GM10266 (cell line): ENCODE data around the gene NXPH3.

Experiments used
- DNase-seq: peaks from one replicate; pipeline ENCODE4 v3.0.0; 2012; ENCODE audit errors: extremely low spot score
- CTCF ChIP-seq: IDR thresholded peaks from 2 replicates; pipeline ENCODE4 v1.5.1; 2012; ENCODE audit warnings: mild to moderate bottlenecking, low read depth; ENCODE audit not compliant: control insufficient read depth, insufficient read depth; ENCODE audit errors: missing control alignments

The NXPH3 gene

GRCh38 chr17:49577650-49577934 lies 1.9 kb downstream of the NXPH3 start:
- TF ChIP-seq CTCF, result no peak

DNA sequence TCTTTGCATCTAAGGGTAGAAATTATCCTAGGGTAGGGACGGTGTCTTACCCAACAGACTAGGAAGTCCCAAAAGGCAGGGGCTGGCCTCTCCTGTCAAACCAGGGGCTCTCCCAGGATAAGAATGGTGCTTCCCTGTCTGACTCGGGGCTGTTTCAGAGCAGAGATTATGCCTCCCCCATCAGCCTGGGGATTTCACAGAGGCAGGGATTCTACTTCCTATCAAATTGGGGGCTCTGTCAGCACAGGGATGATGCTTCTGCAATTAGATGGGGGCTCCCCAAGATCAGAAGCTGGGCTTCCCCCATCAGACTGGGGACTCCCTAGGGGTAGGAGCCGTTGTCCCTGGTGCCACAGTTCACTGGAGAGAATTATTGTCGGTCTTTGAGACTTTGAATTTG lies 2.3 kb downstream of the NXPH3 start:
- TF ChIP-seq CTCF, result no peak
- peak; percentile 83 for DNase-seq

More at GRCh38 chr17:49577650-49577934, 1.9 kb downstream of the NXPH3 start:
- DNase-seq, result no peak

DNA sequence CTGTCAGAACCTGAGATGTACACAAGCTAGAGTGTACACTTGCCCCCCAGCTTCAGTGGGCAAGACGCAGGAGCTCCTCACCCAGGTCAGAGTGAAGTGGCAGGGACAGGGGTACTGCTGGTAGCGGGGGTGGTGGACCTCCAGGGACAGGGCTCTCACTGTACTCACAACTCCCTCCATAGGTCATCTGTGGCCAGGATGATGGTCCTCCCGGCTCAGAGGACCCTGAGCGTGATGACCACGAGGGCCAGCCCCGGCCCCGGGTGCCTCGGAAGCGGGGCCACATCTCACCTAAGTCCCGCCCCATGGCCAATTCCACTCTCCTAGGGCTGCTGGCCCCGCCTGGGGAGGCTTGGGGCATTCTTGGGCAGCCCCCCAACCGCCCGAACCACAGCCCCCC lies 2.7 kb downstream of the NXPH3 start:
- DNase-seq, result no peak
- no peak for TF ChIP-seq CTCF

DNA sequence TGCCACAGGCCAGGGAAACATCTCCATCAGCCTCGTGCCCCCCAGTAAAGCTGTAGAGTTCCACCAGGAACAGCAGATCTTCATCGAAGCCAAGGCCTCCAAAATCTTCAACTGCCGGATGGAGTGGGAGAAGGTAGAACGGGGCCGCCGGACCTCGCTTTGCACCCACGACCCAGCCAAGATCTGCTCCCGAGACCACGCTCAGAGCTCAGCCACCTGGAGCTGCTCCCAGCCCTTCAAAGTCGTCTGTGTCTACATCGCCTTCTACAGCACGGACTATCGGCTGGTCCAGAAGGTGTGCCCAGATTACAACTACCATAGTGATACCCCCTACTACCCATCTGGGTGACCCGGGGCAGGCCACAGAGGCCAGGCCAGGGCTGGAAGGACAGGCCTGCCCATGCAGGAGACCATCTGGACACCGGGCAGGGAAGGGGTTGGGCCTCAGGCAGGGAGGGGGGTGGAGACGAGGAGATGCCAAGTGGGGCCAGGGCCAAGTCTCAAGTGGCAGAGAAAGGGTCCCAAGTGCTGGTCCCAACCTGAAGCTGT lies 3.4 kb downstream of the NXPH3 start:
- no peak for DNase-seq
- no peak for TF ChIP-seq CTCF

DNA sequence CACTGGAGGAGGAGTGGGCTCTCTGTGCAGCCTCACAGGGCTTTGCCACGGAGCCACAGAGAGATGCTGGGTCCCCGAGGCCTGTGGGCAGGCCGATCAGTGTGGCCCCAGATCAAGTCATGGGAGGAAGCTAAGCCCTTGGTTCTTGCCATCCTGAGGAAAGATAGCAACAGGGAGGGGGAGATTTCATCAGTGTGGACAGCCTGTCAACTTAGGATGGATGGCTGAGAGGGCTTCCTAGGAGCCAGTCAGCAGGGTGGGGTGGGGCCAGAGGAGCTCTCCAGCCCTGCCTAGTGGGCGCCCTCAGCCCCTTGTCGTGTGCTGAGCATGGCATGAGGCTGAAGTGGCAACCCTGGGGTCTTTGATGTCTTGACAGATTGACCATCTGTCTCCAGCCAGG lies 3.9 kb downstream of the NXPH3 start:
- TF ChIP-seq CTCF, result no peak
- no peak for DNase-seq

DNA sequence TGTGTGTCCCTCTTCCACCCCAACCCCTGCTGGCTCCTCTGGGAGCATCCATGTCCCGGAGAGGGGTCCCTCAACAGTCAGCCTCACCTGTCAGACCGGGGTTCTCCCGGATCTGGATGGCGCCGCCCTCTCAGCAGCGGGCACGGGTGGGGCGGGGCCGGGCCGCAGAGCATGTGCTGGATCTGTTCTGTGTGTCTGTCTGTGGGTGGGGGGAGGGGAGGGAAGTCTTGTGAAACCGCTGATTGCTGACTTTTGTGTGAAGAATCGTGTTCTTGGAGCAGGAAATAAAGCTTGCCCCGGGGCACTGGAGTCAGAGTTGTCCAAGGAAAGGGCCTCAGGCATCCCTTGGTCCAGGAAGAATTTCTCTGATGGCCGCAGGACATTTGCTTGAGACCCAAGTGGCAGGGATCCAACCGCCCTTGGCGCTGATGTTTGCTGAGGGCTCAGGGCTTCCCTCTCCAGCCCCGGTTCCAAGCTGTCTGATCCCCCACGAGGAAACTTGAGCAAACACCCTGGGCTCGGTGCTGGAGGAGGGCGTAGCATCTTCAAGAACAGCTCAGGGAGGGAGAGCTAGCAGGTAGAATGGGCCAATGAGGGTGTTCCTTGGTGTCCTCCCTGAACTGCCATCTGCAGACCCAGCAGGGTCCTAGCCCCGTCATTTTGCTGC lies 4.5 kb downstream of the NXPH3 start:
- no peak for TF ChIP-seq CTCF
- DNase-seq, result no peak

- no peak for TF ChIP-seq CTCF
- no peak for DNase-seq
Measured at GRCh38 chr17:49580981-49581647, 5.4 kb downstream of the NXPH3 start.
